LNCaP clone FGC (cell line): ENCODE results near the gene SRPRB.

ENCODE experiments used
- DNase-seq: peaks from one replicate; pipeline ENCODE4 v3.0.0-alpha.2; 2011; ENCODE audit warnings: low read depth
- H3K4me3 ChIP-seq: 2 replicates; pipeline ENCODE4 v1.5.1; 2011; ENCODE audit warnings: mild to moderate bottlenecking, low read depth, low read length, control low read depth
- TF ChIP-seq, protein P1 (sequence below): IDR thresholded peaks from 2 replicates; pipeline ENCODE4 v1.5.1; 2012; ENCODE audit warnings: mild to moderate bottlenecking; ENCODE audit not compliant: control insufficient read depth, insufficient read depth; ENCODE audit errors: extremely low read depth

Gene SRPRB

DNA sequence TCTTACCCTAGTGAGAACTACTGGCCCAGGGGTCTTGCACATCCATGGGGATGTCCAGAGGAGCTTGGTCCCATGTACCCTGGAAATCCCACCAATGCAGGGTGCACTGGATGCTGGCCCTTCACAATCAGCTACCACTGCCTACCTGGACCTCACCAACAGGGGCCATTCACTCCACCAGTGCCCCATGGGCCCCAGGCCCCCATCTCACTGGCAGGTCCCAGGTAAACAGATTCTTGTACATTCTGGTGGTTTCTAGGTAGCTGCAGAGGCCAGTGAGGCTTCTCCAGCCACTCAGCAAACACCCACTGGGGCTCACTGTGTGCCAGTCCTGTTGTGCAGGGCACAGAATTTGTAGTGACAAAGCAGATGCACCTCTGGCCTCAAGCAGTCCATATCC, 65.2 kb downstream of the SRPRB start:
- TF ChIP-seq, protein P1, sequence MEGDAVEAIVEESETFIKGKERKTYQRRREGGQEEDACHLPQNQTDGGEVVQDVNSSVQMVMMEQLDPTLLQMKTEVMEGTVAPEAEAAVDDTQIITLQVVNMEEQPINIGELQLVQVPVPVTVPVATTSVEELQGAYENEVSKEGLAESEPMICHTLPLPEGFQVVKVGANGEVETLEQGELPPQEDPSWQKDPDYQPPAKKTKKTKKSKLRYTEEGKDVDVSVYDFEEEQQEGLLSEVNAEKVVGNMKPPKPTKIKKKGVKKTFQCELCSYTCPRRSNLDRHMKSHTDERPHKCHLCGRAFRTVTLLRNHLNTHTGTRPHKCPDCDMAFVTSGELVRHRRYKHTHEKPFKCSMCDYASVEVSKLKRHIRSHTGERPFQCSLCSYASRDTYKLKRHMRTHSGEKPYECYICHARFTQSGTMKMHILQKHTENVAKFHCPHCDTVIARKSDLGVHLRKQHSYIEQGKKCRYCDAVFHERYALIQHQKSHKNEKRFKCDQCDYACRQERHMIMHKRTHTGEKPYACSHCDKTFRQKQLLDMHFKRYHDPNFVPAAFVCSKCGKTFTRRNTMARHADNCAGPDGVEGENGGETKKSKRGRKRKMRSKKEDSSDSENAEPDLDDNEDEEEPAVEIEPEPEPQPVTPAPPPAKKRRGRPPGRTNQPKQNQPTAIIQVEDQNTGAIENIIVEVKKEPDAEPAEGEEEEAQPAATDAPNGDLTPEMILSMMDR: no peak
- no peak for DNase-seq

More for the DNA sequence above, 65.2 kb downstream of the SRPRB start:
- no peak overlapping the region for H3K4me3 ChIP-seq
